NCI-H345 treated with DMSO at 0.1 percent for 48 hours (cell line): ENCODE measurements around the gene GDF15.

Experiments
- DNase-seq: peaks from one replicate; lab custom pipeline; 2025; ENCODE audit not compliant: unreplicated experiment; lab: John Stamatoyannopoulos, UW

GDF15 gene

DNA sequence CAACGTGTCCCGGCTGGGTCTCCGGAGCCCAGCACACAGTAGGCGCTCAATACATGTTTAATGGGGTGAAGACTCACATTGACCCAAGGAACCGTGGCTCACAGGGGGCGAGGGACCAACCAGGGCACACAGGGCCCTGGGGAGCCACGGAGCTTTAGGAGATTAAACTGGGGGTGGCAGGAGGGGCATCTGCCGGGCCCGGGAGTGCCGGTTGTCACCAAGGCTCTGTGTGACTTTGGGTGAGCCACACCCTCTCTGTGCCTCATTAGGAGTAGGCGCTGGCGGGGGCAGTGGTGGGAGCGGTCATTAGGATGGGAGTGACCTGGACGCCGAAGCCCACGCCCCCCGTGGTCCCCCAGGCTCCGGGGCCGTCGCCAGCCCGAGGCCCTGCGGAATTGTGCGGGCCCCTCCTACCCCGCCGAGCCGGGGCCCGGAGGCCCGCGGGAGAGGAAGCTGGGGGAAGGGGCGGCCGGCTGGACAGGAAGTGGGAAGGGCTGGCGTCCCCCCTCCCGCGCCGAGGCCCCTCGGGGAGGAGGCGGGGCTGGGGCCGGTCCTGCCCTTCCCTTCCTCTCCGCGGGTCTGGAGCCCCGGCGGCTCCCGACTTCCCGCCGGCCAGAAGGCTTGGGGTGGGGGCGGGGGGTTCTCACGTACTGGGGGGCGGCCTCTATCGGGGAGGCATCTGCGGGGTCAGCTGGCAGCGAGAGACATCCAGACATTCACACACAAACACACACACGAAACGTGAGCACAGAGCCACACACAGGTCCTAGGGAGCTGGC is 31.5 kb downstream of the GDF15 start:
- DNase-seq: no peak

DNA sequence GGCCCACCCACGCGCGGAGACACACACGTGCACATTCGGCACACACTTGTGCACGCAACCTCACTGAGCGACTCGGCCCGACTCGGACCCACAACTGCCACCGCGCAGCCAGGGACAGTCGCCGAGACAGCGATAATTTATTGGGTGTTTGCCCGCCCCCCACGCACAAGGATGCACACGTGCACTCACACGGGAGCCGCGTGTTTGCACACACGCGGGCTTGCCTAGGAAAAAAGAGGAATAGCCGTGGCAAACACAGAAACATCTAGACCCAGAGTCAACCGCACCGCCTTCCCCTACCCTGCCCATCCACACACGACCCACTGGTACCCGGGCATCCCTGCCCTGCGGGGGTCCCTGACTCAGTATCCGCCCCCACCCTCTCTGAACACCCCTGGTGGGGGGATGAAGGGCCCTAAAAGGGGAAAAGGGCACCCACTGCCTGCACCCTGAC is 32.1 kb downstream of the GDF15 start:
- no peak for DNase-seq

DNA sequence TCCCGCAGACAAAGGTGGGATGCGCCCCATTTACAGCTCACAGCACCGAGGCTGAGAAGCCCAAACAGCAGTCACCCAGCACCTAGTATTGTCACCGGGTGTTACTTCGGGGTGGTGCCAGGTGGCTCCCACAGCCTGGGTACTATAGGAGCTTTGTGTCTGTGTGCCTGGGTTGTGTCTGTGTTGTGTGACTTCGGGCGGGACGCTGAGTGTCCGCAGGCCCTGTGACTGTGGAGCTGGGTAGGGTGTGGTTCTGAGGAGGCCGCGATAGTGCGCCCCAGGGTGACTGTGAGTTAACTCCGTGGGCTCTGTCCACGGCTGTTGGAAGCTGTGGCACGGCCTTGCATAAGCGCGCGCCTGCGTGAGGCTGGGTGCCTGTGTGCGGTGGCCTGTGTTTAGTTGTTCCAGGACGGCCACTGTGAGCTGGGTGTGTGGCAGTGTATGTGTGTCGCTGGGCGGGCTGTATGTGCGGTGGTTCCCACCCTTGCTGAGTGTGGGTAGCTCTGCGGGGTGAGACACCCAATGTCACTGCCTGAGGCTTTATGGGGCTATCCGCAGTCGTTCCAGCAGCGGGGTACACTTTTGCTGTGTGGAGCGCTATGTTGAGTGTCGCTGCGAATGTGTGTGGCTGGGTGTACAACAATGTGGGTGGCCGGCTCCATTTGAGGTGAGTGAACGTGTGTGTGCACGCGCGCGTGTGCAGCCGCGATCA is 32.7 kb downstream of the GDF15 start:
- DNase-seq: no peak

DNA sequence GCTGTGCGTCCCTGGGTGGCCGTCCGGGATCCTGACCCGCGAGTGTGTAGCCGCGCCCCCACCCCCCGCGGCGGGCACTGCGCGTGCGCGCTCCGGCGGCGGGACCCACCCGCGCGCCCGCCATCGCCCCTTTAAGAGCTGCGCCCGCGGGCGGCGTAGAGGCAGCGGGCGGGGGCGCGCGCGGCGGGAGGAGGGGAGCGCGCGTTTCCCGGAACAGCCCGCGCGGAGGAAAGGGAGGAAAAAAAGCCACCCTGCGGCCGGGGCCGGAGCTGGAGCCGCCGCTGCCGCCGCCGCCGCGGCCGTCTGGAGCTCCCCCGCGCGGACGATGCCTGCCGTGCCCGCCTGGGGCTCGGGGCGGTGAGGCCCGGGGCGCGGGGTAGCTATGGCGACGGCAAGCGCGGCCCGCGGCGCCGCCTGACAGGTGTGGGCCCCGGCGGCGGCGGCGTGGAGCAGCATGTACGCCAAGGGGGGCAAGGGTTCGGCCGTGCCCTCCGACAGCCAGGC is 33.3 kb downstream of the GDF15 start, which contains the start of gene SSBP4:
Gene SSBP4 (plus strand): TSS at position 204 of the 504 bp plus-strand sequence. CDS start 251 bp downstream, at position 455.
- peak; percentile 15 for DNase-seq

DNA sequence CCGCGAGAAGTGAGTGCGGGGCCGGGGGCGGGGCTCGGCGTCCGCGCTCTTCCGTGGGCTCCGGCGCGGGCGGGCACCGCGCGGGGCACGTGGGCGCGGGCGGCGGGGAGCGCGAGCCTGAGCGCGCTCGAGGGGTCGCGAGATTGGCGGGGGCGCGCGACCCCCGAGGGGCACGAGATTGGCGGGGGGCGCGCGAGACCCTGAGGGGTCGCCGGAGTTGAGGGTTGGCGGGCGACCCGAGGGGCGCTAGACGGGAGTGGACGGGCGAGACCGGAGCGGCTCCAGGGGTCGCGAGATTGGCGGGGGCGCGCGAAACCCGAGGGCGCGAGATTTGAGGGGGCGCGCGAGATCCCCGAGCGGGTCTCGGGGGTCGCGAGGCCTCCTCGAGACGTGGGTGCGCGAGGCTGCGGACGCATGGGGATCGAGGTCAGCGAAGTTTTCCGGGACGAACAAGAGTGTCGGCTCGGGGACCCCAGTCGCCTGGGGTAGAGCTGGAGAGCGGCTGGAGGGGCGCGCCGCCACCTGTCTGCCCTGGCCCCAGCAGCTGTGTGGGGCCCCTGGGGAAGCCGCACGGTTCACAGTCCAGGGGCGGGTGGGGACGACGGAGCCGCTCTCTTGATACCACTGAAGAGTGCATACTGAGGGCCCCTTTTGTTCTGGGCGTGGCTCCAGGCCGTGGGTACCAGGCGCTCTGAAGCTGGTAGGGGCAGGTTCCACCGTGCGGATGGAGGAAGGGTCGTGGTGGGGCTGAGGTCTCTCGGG is 33.9 kb downstream of the GDF15 start:
- DNase-seq: no peak

DNA sequence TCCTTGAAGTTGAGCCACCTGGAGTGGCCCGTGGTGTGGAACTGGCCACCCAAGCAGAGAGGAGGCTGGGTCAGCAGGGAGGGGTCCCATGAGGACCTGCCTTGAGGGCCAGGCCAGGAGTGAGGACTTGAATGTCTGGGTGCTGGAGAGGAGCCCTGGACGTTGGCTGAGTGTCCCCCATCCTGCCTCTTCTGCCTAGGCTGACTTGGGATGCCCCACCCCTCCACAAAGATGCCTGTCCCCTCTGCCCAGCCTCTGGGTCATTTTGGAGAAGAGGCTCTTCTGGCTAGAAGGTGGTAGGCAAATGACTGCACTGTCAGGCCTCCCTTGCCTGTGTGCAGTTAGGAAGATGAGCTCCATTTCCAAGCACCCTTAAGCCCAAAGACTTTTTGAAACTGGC is 35.0 kb downstream of the GDF15 start:
- no peak for DNase-seq

DNA sequence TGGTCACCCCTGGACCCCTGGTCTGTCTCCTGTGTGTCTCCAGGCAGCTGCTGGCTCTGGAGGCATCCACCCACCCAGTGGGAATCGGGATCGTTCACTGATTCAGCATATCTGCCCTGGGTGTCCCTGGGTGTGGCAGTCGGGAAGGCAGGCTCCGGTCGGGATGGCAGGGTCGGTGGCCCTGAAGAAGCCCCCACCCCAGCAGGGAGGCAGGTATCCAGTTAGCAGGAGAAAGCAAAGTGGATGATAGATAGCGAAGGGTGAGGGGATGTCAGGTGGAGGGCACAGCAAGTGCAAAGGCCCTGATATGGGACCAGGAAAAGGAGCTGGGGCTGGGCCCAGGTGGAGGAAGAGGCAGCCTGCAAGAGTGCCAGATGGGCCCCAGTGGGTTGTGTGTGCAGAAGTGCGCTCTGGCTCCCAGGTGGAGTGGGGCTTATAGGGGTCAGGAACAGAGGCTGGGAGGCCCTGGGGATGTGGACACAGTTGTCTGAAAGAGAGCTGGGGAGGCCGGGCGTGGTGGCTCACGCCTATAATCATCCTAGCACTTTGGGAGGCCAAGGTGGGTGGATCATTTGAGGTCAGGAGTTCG is 35.5 kb downstream of the GDF15 start:
- no peak for DNase-seq

DNA sequence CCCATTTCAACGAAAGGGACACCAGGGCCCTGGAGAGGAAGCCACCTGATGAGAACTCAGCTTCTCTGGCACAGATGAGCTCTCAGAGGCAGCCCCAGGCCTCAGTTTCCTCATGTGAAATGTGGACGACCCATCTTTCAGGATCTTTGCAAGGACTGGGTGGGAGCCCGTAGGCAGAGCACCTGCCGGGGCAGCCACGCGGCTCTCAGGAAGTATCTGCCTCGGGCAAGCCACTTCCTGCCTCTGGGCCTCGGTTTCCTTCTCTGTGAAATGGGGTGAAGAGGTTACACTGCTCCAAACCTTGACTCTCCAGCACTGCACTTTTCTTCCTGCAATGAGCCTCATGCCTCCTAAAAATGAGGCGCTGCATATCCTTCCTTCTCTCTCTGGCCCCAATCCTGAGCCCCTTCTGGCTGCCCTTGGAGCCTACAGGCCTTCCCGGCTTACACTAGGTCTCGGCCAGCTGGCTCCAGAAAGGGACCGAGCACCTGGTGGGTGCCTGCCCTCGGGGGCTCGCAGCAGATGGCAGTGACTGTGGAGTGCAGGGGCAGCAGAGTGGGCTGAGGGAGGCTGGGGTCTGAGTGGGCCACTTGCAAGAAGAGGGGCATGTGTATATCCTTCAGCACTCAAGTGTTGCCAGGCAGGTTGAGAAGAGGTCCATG is 36.7 kb downstream of the GDF15 start:
- no peak for DNase-seq

DNA sequence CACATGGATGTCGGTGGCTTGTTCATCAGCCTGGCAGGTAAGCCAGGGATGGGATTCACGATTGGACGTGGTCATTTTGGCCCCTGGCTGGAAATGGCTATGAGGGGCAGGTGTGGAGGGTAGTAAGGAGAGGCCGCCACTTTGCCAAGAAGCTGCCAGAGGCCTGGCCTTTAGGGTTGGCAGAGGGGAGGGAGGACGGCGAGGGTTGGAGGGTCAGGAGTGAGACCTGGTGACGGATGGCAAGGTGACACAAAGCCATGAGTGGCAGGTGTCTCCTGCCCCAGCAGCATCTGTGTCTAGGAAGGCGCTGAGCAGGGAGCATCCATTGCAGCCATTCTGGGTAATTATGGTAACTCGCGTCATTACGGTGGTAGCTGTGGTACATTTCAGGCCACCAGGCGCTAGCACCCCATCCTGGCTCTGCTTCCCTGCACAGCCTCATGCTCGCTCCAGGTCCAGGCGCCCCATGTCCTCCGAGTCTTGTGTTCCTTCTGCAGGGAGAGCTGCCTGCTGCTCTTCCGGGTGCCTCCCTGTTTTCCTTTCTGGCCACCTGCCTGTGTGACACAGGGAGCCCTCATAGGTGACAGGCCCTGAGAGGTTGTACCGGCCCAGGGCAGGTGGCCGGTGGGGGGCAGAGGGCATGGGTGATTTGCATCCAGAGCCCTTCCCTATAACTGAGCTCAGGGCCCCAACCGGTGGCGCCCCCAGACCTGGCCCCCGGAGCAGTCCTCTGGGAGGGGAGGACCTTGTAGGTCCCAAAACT is 37.5 kb downstream of the GDF15 start:
- DNase-seq: no peak

DNA sequence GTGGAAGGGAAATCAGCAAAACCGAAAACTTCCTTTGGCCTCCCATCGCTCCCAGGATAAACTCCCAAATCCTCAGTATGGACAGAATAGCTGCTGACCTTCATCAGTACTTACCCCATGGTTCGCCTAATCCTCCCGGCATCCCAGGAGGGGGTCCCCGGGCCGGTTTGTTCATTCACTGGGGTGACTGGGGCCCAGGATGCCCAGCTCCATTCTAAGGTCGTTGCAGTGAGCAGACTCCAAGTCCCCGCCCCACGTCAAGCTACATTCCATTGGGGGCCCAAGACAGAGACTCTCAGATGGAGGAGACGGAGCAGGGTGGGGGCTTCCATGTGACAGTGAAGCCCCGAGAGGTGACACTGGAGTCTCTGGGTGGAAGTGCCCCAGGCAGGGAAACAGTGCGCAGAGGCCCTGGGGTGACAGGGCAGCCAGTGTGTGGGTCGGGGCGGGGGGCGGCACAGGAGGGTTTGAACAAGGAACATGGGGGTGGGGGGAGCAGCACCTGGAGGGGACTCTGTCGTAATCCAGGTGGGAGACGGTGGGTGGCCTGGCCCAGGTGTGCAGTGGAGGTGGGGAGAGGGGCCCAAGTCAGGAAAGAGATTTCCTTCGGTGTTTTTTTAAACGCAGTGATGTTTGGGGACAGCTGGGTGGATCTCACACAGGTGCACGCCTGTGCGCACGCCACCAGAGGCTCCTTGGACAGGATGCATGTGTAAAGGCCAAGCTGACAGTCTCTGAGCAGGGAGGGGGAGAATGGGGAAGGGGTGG is 38.3 kb downstream of the GDF15 start:
- no peak for DNase-seq

DNA sequence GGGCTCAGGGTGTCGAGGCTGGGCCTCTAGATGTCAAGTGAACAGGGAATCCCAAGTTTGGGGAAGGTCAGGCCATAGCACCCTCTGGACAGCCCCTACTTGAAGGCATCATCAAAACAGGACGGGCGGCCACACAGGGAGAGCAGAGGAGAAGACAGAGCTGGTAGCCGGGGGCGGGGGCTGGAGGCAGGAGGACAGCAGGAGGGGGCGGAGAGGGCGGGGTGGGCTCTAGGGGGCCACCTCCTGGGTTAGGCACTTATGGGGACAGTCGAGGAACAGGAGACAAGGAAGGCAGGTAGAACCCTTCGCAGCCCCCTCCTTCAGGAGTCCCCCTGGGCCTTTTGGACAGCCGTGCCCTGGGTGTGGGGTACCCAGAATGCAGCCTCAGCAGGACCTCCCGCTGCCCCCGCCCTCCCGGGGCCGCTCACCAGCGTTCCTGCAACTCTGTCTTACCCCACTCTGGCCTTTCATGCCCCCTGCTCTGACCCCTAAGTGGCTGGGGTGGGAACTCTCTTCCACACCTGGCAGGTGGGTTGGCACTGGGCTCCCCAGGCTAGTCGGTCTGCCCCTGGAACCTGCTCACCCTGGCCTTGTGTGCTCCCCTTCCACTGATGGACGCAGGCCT is 39.0 kb downstream of the GDF15 start:
- no peak for DNase-seq

DNA sequence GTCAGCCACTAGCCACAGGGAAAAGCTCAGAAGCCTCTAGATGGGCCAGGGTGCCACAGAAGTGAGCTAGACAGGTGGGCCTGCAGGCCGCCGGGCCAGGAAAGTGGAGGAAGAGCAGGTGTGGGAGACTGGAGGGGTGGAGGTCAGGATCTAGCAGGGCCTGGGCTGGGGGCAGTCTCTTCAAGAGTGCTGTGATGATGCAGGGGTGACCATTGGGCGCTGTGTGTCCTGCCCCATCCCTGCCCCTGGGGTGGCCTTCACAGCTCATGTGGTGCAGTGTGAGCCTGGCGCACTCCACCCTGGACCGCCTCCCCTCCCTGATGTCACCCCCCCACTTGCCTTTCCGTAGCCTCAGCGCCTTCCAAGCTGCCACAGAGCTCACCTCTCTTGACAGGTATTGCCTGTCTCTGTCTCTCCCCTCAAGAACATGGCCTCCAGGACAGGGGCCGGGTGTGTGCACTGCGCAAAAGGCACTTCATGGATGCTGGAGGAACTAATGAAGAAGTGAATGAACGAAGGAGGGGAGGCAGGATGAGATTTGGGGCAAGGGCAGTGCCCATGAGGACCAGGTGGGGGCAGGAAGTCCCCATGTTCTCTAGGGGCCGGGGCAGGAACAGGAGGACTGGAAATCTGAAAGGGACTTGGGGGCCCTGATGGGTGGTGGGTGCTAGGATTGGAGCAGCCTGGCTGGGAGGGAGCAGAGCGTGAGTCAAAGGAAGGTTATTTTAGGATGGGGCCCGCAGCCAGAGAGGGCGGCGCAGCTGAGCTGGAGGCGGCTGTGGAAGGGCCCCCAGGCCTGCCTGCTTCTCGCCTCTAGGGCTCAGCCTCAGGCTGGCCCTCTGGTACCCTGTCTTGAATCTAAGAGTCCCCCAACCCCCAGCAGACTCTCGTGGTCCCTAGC is 39.8 kb downstream of the GDF15 start:
- no peak for DNase-seq

DNA sequence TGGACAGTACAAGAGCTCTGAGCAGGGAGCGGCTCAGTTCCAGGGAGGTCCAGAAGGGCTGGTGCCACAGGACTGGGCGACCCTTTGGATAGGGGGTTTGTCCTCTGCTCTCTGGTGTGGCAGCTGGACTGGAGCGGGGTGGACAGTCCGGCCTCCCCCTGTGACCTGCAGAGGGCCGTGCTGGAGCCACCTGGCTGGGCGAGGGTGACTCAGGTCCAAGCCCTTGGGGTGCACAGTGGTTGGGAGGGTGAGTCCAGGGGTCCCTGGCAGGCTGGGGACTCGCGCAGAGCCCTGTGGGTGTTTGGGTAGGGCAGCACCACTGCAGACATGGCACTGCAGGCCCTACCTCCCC is 40.4 kb downstream of the GDF15 start:
- no peak for DNase-seq

DNA sequence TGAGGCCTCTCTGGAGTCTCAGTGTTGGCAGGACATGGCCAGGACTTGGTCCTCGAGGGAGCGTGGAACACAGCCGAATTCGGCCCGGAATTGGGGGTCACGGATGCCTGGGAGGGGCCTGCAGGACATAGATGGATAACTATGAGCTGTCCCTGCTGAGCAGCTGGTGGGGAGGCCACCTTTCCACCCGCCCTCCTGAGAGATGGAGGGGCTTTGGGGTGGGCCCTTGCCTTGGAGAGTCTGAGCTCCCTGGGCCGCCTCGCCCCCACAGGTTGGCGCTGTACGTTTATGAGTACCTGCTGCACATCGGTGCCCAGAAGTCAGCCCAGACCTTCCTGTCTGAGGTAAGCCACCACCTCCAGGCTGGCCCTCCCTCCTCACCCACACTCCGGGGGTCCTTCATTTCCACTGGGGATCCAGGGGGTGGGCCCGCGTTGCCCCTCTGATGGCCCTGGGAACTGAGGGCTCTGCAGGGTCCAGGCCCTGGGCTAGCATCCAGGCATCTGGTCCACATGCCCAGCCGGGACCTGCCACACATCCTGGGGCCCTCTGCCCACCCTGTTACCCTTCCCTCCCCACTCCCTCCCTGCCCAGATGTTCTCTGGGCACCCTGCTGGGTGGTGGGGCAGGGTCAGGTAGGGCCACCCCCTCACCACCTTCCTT is 41.3 kb downstream of the GDF15 start:
- no peak for DNase-seq

DNA sequence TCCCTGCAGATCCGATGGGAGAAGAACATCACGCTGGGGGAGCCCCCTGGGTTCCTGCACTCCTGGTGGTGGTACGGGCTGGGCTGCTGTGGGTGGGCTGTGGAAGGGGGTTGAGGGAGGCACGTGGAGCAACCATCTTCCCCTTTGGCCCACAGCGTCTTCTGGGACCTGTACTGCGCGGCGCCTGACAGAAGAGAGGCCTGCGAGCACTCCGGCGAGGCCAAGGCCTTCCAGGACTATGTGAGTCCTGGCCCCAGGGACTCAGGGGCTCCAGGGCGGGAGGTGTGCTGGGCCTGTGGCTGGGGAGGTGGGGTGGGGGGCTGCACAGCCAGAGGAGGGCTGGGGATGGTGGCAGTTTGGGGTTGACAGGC is 41.8 kb downstream of the GDF15 start:
- DNase-seq: no peak

DNA sequence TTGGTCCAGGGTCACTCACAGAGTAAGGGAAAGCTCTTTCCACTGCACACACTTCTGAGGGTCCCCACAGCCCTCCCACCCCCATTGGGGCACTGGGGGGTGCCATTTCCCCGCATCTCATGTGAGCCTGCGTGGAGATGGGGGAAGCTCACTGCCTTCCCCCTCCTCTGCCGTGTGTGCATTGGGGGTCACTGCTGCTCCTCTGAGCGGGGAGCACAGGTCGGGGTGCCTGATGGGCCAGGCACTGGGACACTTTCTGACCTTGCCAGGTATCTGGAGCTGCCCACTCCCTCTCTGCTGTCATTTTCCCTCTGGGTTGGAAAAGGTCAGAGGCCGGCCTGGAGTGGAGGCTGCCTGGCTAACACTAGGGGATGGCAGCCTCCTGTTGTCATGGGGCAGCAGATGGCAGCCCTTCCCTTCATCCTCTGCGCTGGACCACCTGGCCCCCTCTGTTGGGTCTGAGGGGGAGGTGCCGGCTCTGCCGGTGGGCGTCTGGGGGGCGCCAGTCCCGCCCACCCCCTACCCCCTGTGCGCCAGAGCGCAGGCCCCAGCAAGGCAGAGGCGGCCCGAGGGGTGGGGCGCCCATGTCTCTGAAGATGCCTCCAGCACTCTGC is 42.3 kb downstream of the GDF15 start:
- no peak for DNase-seq
